ENCODE results near the gene FAM193A.
"Not testable (repeated sequence)": the region's sequence is repeated elsewhere in the genome, so short reads cannot be mapped to it uniquely, and the experiment has no call there.

FAM193A gene

DNA sequence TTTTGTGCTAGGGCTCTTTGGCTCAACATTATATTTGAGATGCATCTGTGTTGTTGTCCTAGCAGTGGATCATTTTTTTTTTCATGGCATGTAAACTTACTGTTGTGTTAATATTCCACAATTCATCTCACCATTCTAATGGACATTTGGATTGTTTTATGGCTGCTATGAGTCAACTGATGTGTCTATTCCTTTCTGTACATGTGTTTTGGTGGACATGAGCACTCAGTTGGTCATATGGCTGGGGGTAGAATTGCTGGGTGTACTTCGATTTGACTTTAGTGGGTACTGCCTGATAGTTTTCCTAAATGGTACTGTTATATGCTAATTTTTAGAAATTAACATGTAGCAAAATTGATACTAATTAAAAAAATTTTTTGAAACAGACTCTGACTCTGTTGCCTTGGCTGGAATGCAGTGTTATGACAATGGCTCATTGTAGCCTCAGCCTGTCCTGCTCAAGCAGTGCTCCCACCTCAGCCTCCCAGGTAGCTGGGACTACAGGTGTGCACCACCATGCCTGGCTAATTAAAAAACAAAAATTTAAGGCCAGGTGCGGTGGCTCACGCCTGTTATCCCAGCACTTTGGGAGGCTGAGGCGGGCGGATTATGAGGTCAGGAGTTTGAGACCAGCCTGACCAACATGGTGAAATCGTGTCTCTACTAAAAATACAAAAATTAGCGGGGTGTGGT lies 9.0 kb downstream of the FAM193A start:
- Histone ChIP-seq H3K27me3 (replicated peaks; ENCODE audit: control insufficient read depth, insufficient read depth, low read length) (no peaks in the 10 kb centered on the region), H3K4me3 (replicated peaks; ENCODE audit: low read depth, low read length) (no peak overlapping the region), H3K36me3 (ENCODE audit: control insufficient read depth, insufficient read depth, low read length) (no peaks in the 10 kb centered on the region; the same call in 1 of the 2 replicates)
- no peak for DNase-seq (ENCODE audit: extremely low read depth, insufficient read length)
- TF ChIP-seq, protein P1, sequence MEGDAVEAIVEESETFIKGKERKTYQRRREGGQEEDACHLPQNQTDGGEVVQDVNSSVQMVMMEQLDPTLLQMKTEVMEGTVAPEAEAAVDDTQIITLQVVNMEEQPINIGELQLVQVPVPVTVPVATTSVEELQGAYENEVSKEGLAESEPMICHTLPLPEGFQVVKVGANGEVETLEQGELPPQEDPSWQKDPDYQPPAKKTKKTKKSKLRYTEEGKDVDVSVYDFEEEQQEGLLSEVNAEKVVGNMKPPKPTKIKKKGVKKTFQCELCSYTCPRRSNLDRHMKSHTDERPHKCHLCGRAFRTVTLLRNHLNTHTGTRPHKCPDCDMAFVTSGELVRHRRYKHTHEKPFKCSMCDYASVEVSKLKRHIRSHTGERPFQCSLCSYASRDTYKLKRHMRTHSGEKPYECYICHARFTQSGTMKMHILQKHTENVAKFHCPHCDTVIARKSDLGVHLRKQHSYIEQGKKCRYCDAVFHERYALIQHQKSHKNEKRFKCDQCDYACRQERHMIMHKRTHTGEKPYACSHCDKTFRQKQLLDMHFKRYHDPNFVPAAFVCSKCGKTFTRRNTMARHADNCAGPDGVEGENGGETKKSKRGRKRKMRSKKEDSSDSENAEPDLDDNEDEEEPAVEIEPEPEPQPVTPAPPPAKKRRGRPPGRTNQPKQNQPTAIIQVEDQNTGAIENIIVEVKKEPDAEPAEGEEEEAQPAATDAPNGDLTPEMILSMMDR (IDR thresholded peaks at IDR 0.05; ENCODE audit: insufficient read depth, low read length, poor library complexity, severe bottlenecking): no peak

DNA sequence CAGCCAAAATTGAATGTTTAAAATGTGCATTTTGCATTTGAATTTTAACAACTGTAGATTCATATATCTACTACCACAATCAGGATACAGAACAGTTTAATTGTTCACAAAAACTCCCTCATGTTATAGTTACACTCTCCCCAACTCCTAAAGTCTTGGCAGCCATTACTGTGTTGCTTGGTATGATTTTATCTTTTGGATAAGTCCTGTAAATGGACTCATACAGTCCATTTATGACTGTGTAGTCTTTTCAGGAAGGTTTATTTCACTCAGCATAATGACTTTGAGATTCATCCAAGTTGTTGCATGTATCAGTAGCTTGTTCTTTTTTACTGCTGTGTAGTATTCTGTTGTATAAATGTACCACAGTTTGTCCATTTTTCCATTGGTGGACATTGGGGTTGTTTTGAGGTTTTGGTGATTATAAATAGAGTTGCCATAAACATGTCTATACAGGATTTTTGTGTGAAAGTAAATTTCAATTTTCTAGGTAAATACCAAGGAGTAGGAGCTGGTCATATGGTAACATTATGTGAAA lies 9.9 kb downstream of the FAM193A start:
- Histone ChIP-seq H3K4me3 (replicated peaks; ENCODE audit: low read depth, low read length) (no peak overlapping the region), H3K36me3 (ENCODE audit: control insufficient read depth, insufficient read depth, low read length) (no peaks in the 10 kb centered on the region; the same call in 1 of the 2 replicates), H3K27me3 (replicated peaks; ENCODE audit: control insufficient read depth, insufficient read depth, low read length) (no peaks in the 10 kb centered on the region)
- no peak for DNase-seq (ENCODE audit: extremely low read depth, insufficient read length)
- TF ChIP-seq, protein P1 (IDR thresholded peaks at IDR 0.05; ENCODE audit: insufficient read depth, low read length, poor library complexity, severe bottlenecking): no peak

DNA sequence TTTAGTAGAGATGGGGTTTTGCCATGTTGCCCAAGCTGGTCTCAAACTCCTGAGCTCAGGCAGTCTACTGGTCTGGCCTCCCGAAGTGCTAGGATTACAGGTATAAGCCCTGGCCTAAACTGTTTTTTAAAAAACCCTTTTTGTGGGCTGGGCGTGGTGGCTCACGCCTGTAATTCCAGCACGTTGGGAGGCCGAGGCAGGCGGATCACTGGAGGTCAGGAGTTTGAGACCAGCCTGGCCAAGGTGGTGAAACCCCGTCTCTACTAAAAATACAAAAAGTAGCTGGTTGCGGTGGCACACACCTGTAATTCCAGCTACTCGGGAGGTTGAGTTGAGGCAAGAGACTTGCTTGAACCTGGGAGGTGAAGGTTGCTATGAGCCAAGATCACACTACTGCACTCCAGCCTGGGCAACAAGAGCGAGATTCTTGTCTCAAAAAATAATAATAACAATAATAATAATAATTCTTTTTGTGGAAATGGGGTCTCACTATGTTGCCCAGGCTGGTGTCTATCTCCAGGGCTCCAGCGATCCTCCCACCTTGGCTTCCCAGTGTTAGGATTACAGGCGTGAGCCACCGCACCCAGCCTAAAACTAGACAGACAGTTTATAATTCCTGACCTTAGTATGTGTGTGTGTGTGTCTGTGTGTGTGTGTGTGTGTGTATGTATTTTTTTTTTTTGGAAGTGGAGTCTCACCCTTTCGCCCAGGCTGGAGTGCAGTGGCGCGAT lies 10.7 kb downstream of the FAM193A start:
- not testable (repeated sequence) for H3K27me3 ChIP-seq (replicated peaks; ENCODE audit: control insufficient read depth, insufficient read depth, low read length); H3K36me3 ChIP-seq (ENCODE audit: control insufficient read depth, insufficient read depth, low read length); H3K4me3 ChIP-seq (replicated peaks; ENCODE audit: low read depth, low read length); DNase-seq (ENCODE audit: extremely low read depth, insufficient read length)

DNA sequence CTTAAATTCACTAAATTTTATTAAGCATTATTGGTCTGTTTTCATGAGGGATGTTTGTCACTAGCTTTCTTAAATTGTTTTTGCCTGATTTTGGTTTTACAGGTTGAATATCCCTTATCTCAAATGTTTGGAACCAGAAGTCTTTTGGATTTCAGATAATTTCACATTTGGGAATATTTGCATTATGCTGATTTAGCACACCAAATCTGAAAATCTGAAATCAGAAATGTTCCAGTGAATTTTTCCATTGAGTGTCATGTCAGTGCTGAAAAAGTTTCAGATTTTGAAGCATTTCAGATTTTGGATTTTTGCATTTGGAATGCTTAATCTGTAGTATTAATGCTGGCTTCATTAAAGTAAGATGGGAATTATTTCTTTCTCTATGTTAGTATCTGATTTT lies 14.7 kb downstream of the FAM193A start:
- H3K4me3 ChIP-seq (replicated peaks; ENCODE audit: low read depth, low read length): no peak overlapping the region
- no peak for DNase-seq (ENCODE audit: extremely low read depth, insufficient read length)
- TF ChIP-seq, protein P1 (IDR thresholded peaks at IDR 0.05; ENCODE audit: insufficient read depth, low read length, poor library complexity, severe bottlenecking): no peak
- no peaks in the 10 kb centered on the region for H3K27me3 ChIP-seq (replicated peaks; ENCODE audit: control insufficient read depth, insufficient read depth, low read length)
- H3K36me3 ChIP-seq (ENCODE audit: control insufficient read depth, insufficient read depth, low read length): no peaks in the 10 kb centered on the region

- no peak overlapping the region for H3K4me3 ChIP-seq (replicated peaks; ENCODE audit: low read depth, low read length)
- H3K27me3 ChIP-seq (replicated peaks; ENCODE audit: control insufficient read depth, insufficient read depth, low read length): no peaks in the 10 kb centered on the region
- no peaks in the 10 kb centered on the region for H3K36me3 ChIP-seq (ENCODE audit: control insufficient read depth, insufficient read depth, low read length)
- TF ChIP-seq, protein P1 (IDR thresholded peaks at IDR 0.05; ENCODE audit: insufficient read depth, low read length, poor library complexity, severe bottlenecking): no peak
- no peak for DNase-seq (ENCODE audit: extremely low read depth, insufficient read length)
Observed at GRCh38 chr4:2552806-2553205, 16.4 kb downstream of the FAM193A start.

DNA sequence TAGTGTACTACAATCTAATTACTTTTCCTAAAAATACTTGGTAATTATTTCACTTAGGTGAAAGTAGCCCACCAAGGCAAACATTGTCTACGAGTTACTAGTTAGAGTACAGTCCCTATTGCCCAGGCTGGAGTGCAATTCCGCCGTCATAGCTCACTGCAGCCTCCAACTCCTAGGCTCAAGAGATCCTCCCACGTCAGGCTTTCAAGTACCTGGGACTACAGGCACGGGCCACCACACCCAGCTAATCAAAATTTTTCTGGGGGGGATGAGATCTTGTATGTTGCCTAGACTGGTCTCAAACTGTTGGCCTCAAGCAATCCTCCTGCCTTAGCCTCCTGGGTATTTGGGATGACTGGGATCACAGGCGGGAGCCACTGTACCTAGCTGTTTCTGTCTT lies 21.9 kb downstream of the FAM193A start:
- H3K4me3 ChIP-seq (replicated peaks; ENCODE audit: low read depth, low read length): no peak overlapping the region

More for the DNA sequence above, 21.9 kb downstream of the FAM193A start:
- H3K36me3 ChIP-seq (ENCODE audit: control insufficient read depth, insufficient read depth, low read length): peaks cover 4% of the 10 kb centered on the region
- DNase-seq (ENCODE audit: extremely low read depth, insufficient read length): no peak
- H3K27me3 ChIP-seq (replicated peaks; ENCODE audit: control insufficient read depth, insufficient read depth, low read length): no peaks in the 10 kb centered on the region
- TF ChIP-seq, protein P1 (IDR thresholded peaks at IDR 0.05; ENCODE audit: insufficient read depth, low read length, poor library complexity, severe bottlenecking): no peak
